Measurements from ENCODE around the gene GLB1L2. TPM values are rescaled to one million over a fixed set of nuclear protein-coding genes. Genes with fewer than 3 reads are reported as not detected.

The GLB1L2 gene
- total RNA-seq, 6 donors from 2014 or later = 3.1 to 11.6 (median 6.0) TPM

GRCh38 chr11:134405436-134405835, 73.6 kb downstream of the GLB1L2 start:
- Histone ChIP-seq H3K27me3 (peaks cover 0 to 5% (median 2%) of the 10 kb centered on the region in 4 donors), H3K27ac (no peak overlapping the region), H3K4me3 (no peak overlapping the region), H3K9me3 (no peaks in the 10 kb centered on the region), H3K36me3 (no peaks in the 10 kb centered on the region), H3K4me1 (no peaks in the 10 kb centered on the region)
- no peak for DNase-seq
- TF ChIP-seq POLR2A (IDR thresholded peaks at IDR 0.05) = no peak
- TF ChIP-seq CTCF (IDR thresholded peaks at IDR 0.05) = no peak
- no peak for TF ChIP-seq EP300 (IDR thresholded peaks at IDR 0.05)
- no peak for TF ChIP-seq POLR2AphosphoS5 (IDR thresholded peaks at IDR 0.05)
- no peak for ATAC-seq (ENCODE audit: low FRiP score in 2 of 2)
- WGBS, 2 donors = 84 to 100% methylated on average over 1 to 7 of the region's 8 CpGs

GRCh38 chr11:134405841-134406240, 74.1 kb downstream of the GLB1L2 start:
- H3K4me3 ChIP-seq = no peak overlapping the region
- no peaks in the 10 kb centered on the region for H3K9me3 ChIP-seq
- peaks cover 0 to under 1% (median 0%) of the 10 kb centered on the region in 4 donors for H3K4me1 ChIP-seq
- peaks cover 0 to 9% (median 4%) of the 10 kb centered on the region in 4 donors for H3K27me3 ChIP-seq
- ATAC-seq (ENCODE audit: low FRiP score in 2 of 2) (no peak), DNase-seq (no peak)
- TF ChIP-seq POLR2AphosphoS5 (IDR thresholded peaks at IDR 0.05) (no peak), POLR2A (IDR thresholded peaks at IDR 0.05) (no peak), CTCF (IDR thresholded peaks at IDR 0.05) (no peak), EP300 (IDR thresholded peaks at IDR 0.05) (no peak)
- WGBS, 2 donors = 75 to 94% methylated on average over 3 to 9 of the region's 9 CpGs
- H3K36me3 ChIP-seq = no peaks in the 10 kb centered on the region
- no peak overlapping the region for H3K27ac ChIP-seq

- TF ChIP-seq EP300 (IDR thresholded peaks at IDR 0.05) (no peak), POLR2A (IDR thresholded peaks at IDR 0.05) (no peak), POLR2AphosphoS5 (IDR thresholded peaks at IDR 0.05) (no peak)
- ATAC-seq (ENCODE audit: low FRiP score in 2 of 2) = no peak
- DNase-seq = no peak
- peaks cover 4 to 8% (median 6%) of the 10 kb centered on the region in 4 donors for H3K4me1 ChIP-seq
- WGBS, 2 donors = 80 to 81% methylated on average over 10 to 11 of the region's 11 CpGs
- no peaks in the 10 kb centered on the region for H3K9me3 ChIP-seq
- H3K27ac ChIP-seq = no peak overlapping the region
- H3K36me3 ChIP-seq = no peaks in the 10 kb centered on the region
- peaks cover 0 to 16% (median 8%) of the 10 kb centered on the region in 4 donors for H3K27me3 ChIP-seq
- no peak overlapping the region for H3K4me3 ChIP-seq
Observed at GRCh38 chr11:134406264-134407185, 74.7 kb downstream of the GLB1L2 start.

GRCh38 chr11:134407321-134407828, 75.6 kb downstream of the GLB1L2 start:
- Histone ChIP-seq H3K4me3 (no peak overlapping the region), H3K9me3 (no peaks in the 10 kb centered on the region), H3K27ac (no peak overlapping the region), H3K27me3 (peaks cover 0 to 21% (median 10%) of the 10 kb centered on the region in 4 donors), H3K4me1 (peaks cover 8 to 14% (median 10%) of the 10 kb centered on the region in 4 donors), H3K36me3 (no peaks in the 10 kb centered on the region)
- WGBS, 2 donors = 67 to 68% methylated on average over 10 to 12 of the region's 12 CpGs
- ATAC-seq (ENCODE audit: low FRiP score in 2 of 2) (no peak), DNase-seq (no peak)
- no peak for TF ChIP-seq POLR2A (IDR thresholded peaks at IDR 0.05)
- no peak for TF ChIP-seq CTCF (IDR thresholded peaks at IDR 0.05)
- TF ChIP-seq POLR2AphosphoS5 (IDR thresholded peaks at IDR 0.05) = no peak
- TF ChIP-seq EP300 (IDR thresholded peaks at IDR 0.05) = no peak

GRCh38 chr11:134407923-134408322, 76.1 kb downstream of the GLB1L2 start:
- TF ChIP-seq POLR2AphosphoS5 (IDR thresholded peaks at IDR 0.05) (no peak), EP300 (IDR thresholded peaks at IDR 0.05) (no peak), CTCF (IDR thresholded peaks at IDR 0.05) (no peak)
- ATAC-seq (ENCODE audit: low FRiP score in 2 of 2) (no peak), DNase-seq (no peak)
- WGBS, 2 donors = 65 to 75% methylated on average over 7 to 8 of the region's 8 CpGs
- no peaks in the 10 kb centered on the region for H3K36me3 ChIP-seq
- peaks cover 0 to 26% (median 13%) of the 10 kb centered on the region in 4 donors for H3K27me3 ChIP-seq
- H3K27ac ChIP-seq = no peak overlapping the region
- H3K4me3 ChIP-seq = no peak overlapping the region
- H3K4me1 ChIP-seq = peaks cover 13 to 19% (median 15%) of the 10 kb centered on the region in 4 donors
- no peaks in the 10 kb centered on the region for H3K9me3 ChIP-seq

Measured in upper lobe of left lung (tissue), 6 donors.